Panc1 (cell line): ENCODE data around the gene TUB. TPM values are rescaled to one million over a fixed set of nuclear protein-coding genes. Genes with fewer than 3 reads are reported as not detected.

Experiments
- ATAC-seq: fragments of 200-7000 bp; cut with Tn5 transposase; 2 replicates; pipeline ENCODE4 v1.9.1; 2020; ENCODE audit warnings: mild to moderate bottlenecking, moderate library complexity
- BruUV-seq: library from RNA; stranded (reverse); fragments of 400-500 nt; replicated peaks from 2 replicates; lab custom pipeline; 2021; lab: Mats Ljungman, UMichigan
- CTCF ChIA-PET: fragments of 300-600 bp; sonication (Branson Sonifier 250); formaldehyde crosslinking; loops from one replicate; lab custom pipeline; 2022; ENCODE audit warnings: antibody characterized with exemption; lab: Charles Lee
- POLR2A ChIA-PET: fragments of 300-600 bp; sonication (Branson Sonifier 250); formaldehyde crosslinking; loops from one replicate; lab custom pipeline; 2022; ENCODE audit warnings: antibody characterized with exemption; lab: Charles Lee
- DNase-seq: peaks from one replicate; pipeline ENCODE4 v3.0.0-alpha.2; 2010; ENCODE audit warnings: low read depth, low spot score
- H3K27ac ChIP-seq: 2 replicates; pipeline ENCODE4 v1.5.1; 2011; ENCODE audit warnings: mild to moderate bottlenecking, low read length, inconsistent platforms
- H3K27me3 ChIP-seq: fragments of 200-500 bp; sonication (Bioruptor generic); 2 replicates; pipeline ENCODE4 v1.6.0; 2014; ENCODE audit warnings: low read length, inconsistent platforms; ENCODE audit not compliant: control insufficient read depth, insufficient read depth
- H3K36me3 ChIP-seq: fragments of 200-500 bp; sonication (Bioruptor generic); 2 replicates; pipeline ENCODE4 v1.5.1; 2014; ENCODE audit warnings: inconsistent platforms, mild to moderate bottlenecking, low read length, moderate library complexity; ENCODE audit not compliant: control insufficient read depth, insufficient read depth
- H3K4me1 ChIP-seq: 2 replicates; pipeline ENCODE4 v1.5.1; 2011; ENCODE audit warnings: inconsistent platforms, mild to moderate bottlenecking, low read length, moderate library complexity; ENCODE audit not compliant: control insufficient read depth, insufficient read depth
- H3K4me3 ChIP-seq, 2 experiments: 2 replicates each; pipeline ENCODE4 v1.5.1; 2011 to 2012; ENCODE audit warnings: low read depth in 2 of 2, low read length in 2 of 2, mild to moderate bottlenecking in 2 of 2, inconsistent platforms in 1 of 2, moderate library complexity in 1 of 2
- H3K9me3 ChIP-seq: fragments of 200-500 bp; sonication (Bioruptor generic); 2 replicates; pipeline ENCODE4 v1.5.1; 2014; ENCODE audit warnings: low read depth, mild to moderate bottlenecking, inconsistent platforms, low read length, moderate library complexity; ENCODE audit not compliant: control insufficient read depth, insufficient read depth
- CTCF ChIP-seq: fragments of 450-650 bp; IDR thresholded peaks from 2 replicates; pipeline ENCODE4 v1.5.1; 2017; ENCODE audit warnings: mild to moderate bottlenecking
- POLR2AphosphoS5 ChIP-seq: IDR thresholded peaks from 2 replicates; pipeline ENCODE4 v1.6.1; 2012; ENCODE audit warnings: mild to moderate bottlenecking, low read depth, low read length, moderate library complexity
- SIN3A ChIP-seq: IDR thresholded peaks from 2 replicates; pipeline ENCODE4 v1.6.1; 2012; ENCODE audit warnings: low read depth, mild to moderate bottlenecking, low read length, moderate library complexity, borderline replicate concordance; ENCODE audit not compliant: insufficient read depth
- TCF7L2 ChIP-seq: IDR thresholded peaks from 2 replicates; pipeline ENCODE4 v1.6.1; 2011; ENCODE audit warnings: mild to moderate bottlenecking, low read depth, low read length, inconsistent platforms
- in situ Hi-C: cut with HindIII; loops from 2 replicates; pipeline ENCODE4 v1.10.0; 2016; ENCODE audit warnings: low sequenced_read_pairs, low pct_unique_long_range_greater_than_20kb
- intact Hi-C: fragments of 100-400 bp; cut with micrococcal nuclease; formaldehyde crosslinking; loops from one replicate; pipeline ENCODE4 v1.10.0; 2022; ENCODE audit not compliant: unreplicated experiment
- total RNA-seq: library from RNA; stranded (reverse); gene quantifications from one replicate; pipeline ENCODE4 v1.2.1, GENCODE V29; 2021; ENCODE audit not compliant: unreplicated experiment
- TF ChIP-seq, protein P1 (sequence below), 2 experiments: IDR thresholded peaks; 2 replicates each; pipeline ENCODE4 v1.6.1; 2011 to 2012; ENCODE audit warnings: low read depth in 2 of 2, control low read depth in 1 of 2, low read length in 1 of 2, mild to moderate bottlenecking in 1 of 2, moderate library complexity in 1 of 2; ENCODE audit not compliant: insufficient read depth in 1 of 2

TUB gene
- total RNA-seq, 1 experiment from 2014 or later = 4.3 TPM

GRCh38 chr11:8070417-8071115, 10.4 kb upstream of the TUB start:
- in situ Hi-C loops = no loop called here

GRCh38 chr11:8071616-8072581, 9.1 kb upstream of the TUB start:
- in situ Hi-C loops = no loop called here
- H3K4me3 ChIP-seq = no peak overlapping the region
- H3K36me3 ChIP-seq = no peaks in the 10 kb centered on the region
- ChIA-PET POLR2A (no interaction called here), CTCF (interaction anchor here (0.8 to 1.2 kb wide), 2 partner anchors 15 to 65 kb away, joined by 3 read pairs; no protein-coding TSS in a partner anchor)
- no peaks in the 10 kb centered on the region for H3K4me1 ChIP-seq
- no peak overlapping the region for H3K27ac ChIP-seq
- no peak for TF ChIP-seq POLR2AphosphoS5
- no peak for TF ChIP-seq TCF7L2
- no peak for TF ChIP-seq SIN3A
- TF ChIP-seq, protein P1, sequence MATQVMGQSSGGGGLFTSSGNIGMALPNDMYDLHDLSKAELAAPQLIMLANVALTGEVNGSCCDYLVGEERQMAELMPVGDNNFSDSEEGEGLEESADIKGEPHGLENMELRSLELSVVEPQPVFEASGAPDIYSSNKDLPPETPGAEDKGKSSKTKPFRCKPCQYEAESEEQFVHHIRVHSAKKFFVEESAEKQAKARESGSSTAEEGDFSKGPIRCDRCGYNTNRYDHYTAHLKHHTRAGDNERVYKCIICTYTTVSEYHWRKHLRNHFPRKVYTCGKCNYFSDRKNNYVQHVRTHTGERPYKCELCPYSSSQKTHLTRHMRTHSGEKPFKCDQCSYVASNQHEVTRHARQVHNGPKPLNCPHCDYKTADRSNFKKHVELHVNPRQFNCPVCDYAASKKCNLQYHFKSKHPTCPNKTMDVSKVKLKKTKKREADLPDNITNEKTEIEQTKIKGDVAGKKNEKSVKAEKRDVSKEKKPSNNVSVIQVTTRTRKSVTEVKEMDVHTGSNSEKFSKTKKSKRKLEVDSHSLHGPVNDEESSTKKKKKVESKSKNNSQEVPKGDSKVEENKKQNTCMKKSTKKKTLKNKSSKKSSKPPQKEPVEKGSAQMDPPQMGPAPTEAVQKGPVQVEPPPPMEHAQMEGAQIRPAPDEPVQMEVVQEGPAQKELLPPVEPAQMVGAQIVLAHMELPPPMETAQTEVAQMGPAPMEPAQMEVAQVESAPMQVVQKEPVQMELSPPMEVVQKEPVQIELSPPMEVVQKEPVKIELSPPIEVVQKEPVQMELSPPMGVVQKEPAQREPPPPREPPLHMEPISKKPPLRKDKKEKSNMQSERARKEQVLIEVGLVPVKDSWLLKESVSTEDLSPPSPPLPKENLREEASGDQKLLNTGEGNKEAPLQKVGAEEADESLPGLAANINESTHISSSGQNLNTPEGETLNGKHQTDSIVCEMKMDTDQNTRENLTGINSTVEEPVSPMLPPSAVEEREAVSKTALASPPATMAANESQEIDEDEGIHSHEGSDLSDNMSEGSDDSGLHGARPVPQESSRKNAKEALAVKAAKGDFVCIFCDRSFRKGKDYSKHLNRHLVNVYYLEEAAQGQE (IDR thresholded peaks at IDR 0.05; ENCODE audit: insufficient read depth in 1 of 2, low read depth in 2 of 2, low read length in 1 of 2) = no peak
- no peak for TF ChIP-seq CTCF
- DNase-seq (no peak), ATAC-seq (no peak)
- intact Hi-C loops = no loop called here
- BruUV-seq = no TSS peak
- H3K27me3 ChIP-seq = peaks cover 28% of the 10 kb centered on the region
- H3K9me3 ChIP-seq = no peaks in the 10 kb centered on the region

More at GRCh38 chr11:8070417-8071115, 10.4 kb upstream of the TUB start:
- Histone ChIP-seq H3K4me3 (no peak overlapping the region), H3K4me1 (no peaks in the 10 kb centered on the region), H3K27ac (no peak overlapping the region), H3K27me3 (peaks cover 27% of the 10 kb centered on the region), H3K36me3 (no peaks in the 10 kb centered on the region), H3K9me3 (no peaks in the 10 kb centered on the region)
- POLR2A ChIA-PET = no interaction called here
- no TSS peak for BruUV-seq
- TF ChIP-seq, protein P1 (IDR thresholded peaks at IDR 0.05; ENCODE audit: insufficient read depth in 1 of 2, low read depth in 2 of 2, low read length in 1 of 2) = no peak
- TF ChIP-seq SIN3A = no peak
- TF ChIP-seq POLR2AphosphoS5 = no peak
- no peak for TF ChIP-seq CTCF
- TF ChIP-seq TCF7L2 = no peak
- ATAC-seq (peak; percentile 79), DNase-seq (no peak)
- CTCF ChIA-PET = interaction anchor here (0.7 to 0.8 kb wide), 3 partner anchors 10 to 37 kb away, joined by 3 to 4 read pairs (median 4); no protein-coding TSS in a partner anchor
- intact Hi-C loops = loop anchor here (1.0 kb wide), 1 partner anchor 37 kb away; no protein-coding TSS in a partner anchor
